GM12878 (cell line): ENCODE data around the gene RBBP8NL. TPM values are rescaled to one million over a fixed set of nuclear protein-coding genes. Genes with fewer than 3 reads are reported as not detected.

Experiments
- ATF7 ChIP-seq: fragments of 450-650 bp; IDR thresholded peaks from 2 replicates; pipeline ENCODE4 v1.6.1; 2016; ENCODE audit warnings: low read depth, mild to moderate bottlenecking
- E2F4 ChIP-seq: IDR thresholded peaks from 2 replicates; pipeline ENCODE4 v1.6.1; 2012; ENCODE audit warnings: low read depth, low read length, improper control_type of control experiment
- ELK1 ChIP-seq: IDR thresholded peaks from 2 replicates; pipeline ENCODE4 v1.6.1; 2012; ENCODE audit warnings: low read depth, low read length, improper control_type of control experiment
- FOXK2 ChIP-seq: fragments of 450-650 bp; IDR thresholded peaks from 2 replicates; pipeline ENCODE4 v1.6.1; 2017; ENCODE audit warnings: mild to moderate bottlenecking, moderate library complexity
- MLLT1 ChIP-seq: fragments of 450-650 bp; IDR thresholded peaks from 2 replicates; pipeline ENCODE4 v1.6.1; 2016; ENCODE audit warnings: mild to moderate bottlenecking
- MYB ChIP-seq: fragments of 150-350 bp; IDR thresholded peaks from 2 replicates; pipeline ENCODE4 v1.6.1; 2014; ENCODE audit warnings: mild to moderate bottlenecking, low read depth, low read length, borderline replicate concordance
- NR2C1 ChIP-seq: fragments of 450-650 bp; IDR thresholded peaks from 2 replicates; pipeline ENCODE4 v1.6.1; 2017; ENCODE audit warnings: antibody characterized with exemption, mild to moderate bottlenecking, moderate library complexity
- PAX5 ChIP-seq: IDR thresholded peaks from 2 replicates; pipeline ENCODE4 v1.6.1; 2011; ENCODE audit warnings: low read depth, low read length, borderline replicate concordance
- PML ChIP-seq: IDR thresholded peaks from 2 replicates; pipeline ENCODE4 v1.6.1; 2012; ENCODE audit warnings: low read length, inconsistent platforms
- POLR2AphosphoS5 ChIP-seq: IDR thresholded peaks from 2 replicates; pipeline ENCODE4 v1.6.1; 2011; ENCODE audit warnings: mild to moderate bottlenecking, low read length, inconsistent platforms
- ZNF207 ChIP-seq: fragments of 450-650 bp; IDR thresholded peaks from 2 replicates; pipeline ENCODE4 v1.6.1; 2014; ENCODE audit warnings: antibody characterized with exemption, mild to moderate bottlenecking, borderline replicate concordance
- polyA plus RNA-seq, 11 experiments: library from polyadenylated mRNA; depleted of rRNA in 4 of 11; unstranded in 6 of 11; stranded (reverse) in 5 of 11; fragments of >200 nt; fragmentation: Nextera tagmentation in 4 of 11; fragmentation: Illumina TruSeq in 1 of 11; extraction: Ambion mirVana in 4 of 11; extraction: Trizol in 1 of 11; gene quantifications; 1 replicate in 1 of 11; 2 replicates in 10 of 11; pipeline versions ENCODE4 v1.2.1 to v1.2.3, GENCODE V29; 2011 to 2016; ENCODE audit warnings: inconsistent platforms in 2 of 11, missing spikeins in 2 of 11, low read depth in 1 of 11
- total RNA-seq, 4 experiments: library from RNA; depleted of rRNA in 3 of 4; stranded (reverse); fragments of >200 nt in 3 of 4; fragmentation: Illumina TruSeq in 1 of 4; extraction: Trizol in 1 of 4; gene quantifications; 2 replicates each; pipeline versions ENCODE4 v1.2.1 to v1.2.3, GENCODE V29; 2013 to 2021

RBBP8NL gene
- total and polyA plus RNA-seq, 10 of the 15 experiments (the other 5 are each of a cell fraction or from before 2014, with no cell fraction given), result not detected

DNA sequence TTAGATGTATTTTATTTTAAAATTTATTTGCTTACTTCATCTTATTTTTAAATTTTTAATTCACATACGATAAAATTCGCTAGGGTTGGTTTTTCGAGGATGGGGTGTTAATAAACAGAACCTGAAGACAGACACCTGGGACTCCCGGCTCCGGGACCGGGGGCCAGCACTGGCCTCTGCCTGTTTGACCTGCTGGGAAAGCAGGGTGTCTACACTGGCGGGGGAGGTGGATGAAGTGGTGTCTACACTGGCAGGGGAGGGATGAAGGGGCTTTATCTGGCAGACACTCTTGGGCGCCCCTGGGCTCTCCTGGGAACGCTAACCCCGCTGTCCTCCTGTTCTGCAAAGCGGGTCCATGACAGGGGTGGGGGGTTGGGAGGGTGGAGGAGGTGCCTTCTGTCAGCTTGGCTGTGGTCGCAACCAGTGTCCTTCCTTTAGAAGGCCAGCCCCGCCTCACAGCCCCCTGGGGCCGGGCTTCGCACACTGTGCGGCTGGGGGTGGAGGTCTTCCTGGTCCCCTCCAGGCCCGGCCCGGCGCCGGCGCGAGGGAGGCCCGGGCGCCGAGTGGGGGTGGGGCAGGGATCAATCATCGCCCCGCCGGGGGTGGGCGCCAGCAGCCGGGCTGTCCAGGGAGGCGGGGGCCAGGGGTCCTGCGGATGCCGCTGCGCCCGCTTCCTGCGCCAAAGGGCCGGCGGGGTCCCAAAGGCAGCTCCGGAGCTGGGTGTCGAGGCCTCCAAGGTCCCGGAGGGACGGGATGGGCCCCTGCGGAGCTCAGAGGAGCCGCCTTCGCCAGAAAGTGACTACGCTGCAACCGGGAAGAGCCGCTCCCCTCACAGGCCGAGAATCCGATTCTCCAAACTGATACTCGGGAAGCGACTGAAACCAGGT is 46.6 kb upstream of the RBBP8NL start (continued):
- TF ChIP-seq PML, result no peak
- TF ChIP-seq PAX5, result no peak
- TF ChIP-seq NR2C1, result no peak
- TF ChIP-seq ZNF207, result no peak
- TF ChIP-seq POLR2AphosphoS5, result no peak
- TF ChIP-seq E2F4, result no peak
- TF ChIP-seq MLLT1, result no peak
- TF ChIP-seq ELK1, result no peak
- TF ChIP-seq ATF7, result no peak
- no peak for TF ChIP-seq FOXK2
- no peak for TF ChIP-seq MYB
